Myocyte (in vitro differentiated cells): Measurements from ENCODE around the gene SLC2A10. TPM values are rescaled to one million over a fixed set of nuclear protein-coding genes. Genes with fewer than 3 reads are reported as not detected.
A peak's percentile ranks its signal among the peaks of the same experiment; 100 is the strongest.

Source experiments
- DNase-seq: peaks from one replicate; pipeline ENCODE4 v3.0.0-alpha.2; 2012; ENCODE audit warnings: low read depth
- total RNA-seq: library from RNA; depleted of rRNA; stranded (reverse); fragments of >200 nt; gene quantifications from 2 replicates; pipeline ENCODE4 v1.2.3, GENCODE V29; 2014

SLC2A10 gene
- total RNA-seq, 1 donor from 2014 or later = 25.7 TPM

DNA sequence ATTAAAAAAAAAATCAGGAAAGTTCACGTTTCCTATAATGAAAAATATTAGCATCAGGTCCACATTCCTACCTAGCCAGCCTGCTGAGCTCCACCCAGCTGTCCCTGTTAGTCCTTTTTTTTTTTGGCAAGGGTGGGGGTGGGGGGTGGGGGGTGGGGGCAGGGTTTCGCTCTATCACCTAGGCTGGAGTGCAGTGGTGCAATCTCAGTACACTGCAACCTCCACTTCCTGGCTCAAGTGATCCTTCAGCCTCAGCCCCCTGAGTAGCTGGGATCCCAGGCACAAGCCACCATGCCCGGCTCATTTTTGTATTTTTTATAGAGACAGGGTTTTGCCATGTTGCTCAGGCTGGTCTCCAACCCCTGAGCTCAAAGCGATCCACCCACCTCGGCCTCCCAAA lies 7.5 kb upstream of the SLC2A10 start:
- DNase-seq = no peak

DNA sequence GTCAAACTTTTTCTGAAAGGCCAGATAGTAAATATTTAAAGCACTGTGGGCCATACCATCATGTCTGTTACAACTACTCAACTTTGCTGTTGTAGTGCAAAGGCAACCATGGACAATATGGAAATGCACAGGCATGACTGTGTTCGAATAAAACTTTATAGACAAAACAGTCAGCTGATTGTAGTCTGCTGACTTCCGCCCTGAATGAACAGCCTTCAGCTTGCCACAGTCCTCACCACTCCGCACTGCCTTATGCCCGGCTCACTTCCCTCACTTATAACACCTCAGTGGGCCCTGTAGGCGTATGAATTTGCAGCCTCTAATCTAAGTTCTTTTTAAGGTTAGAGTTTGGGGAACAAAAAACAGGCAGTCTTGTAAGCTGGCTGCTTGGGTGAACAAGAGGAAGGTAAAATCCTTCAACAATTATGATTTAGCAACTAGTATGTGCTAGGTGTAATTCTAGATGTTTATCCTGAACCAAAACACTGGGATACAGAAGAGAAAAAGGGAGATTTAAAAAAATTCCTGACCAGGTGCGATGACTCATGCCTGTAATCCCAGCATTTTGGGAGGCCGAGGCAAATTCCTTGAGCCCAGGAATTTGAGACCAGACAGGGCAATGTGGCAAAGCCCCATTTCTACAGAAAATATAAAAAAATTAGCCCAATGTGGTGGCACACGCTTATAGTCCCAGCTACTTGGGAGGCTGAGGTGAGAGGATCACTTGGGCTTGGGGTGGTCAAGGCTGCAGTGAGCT lies 6.8 kb upstream of the SLC2A10 start:
- DNase-seq = no peak

- no peak for DNase-seq
These were observed 6.0 kb upstream of the SLC2A10 start for GRCh38 chr20:46703435-46703834.

DNA sequence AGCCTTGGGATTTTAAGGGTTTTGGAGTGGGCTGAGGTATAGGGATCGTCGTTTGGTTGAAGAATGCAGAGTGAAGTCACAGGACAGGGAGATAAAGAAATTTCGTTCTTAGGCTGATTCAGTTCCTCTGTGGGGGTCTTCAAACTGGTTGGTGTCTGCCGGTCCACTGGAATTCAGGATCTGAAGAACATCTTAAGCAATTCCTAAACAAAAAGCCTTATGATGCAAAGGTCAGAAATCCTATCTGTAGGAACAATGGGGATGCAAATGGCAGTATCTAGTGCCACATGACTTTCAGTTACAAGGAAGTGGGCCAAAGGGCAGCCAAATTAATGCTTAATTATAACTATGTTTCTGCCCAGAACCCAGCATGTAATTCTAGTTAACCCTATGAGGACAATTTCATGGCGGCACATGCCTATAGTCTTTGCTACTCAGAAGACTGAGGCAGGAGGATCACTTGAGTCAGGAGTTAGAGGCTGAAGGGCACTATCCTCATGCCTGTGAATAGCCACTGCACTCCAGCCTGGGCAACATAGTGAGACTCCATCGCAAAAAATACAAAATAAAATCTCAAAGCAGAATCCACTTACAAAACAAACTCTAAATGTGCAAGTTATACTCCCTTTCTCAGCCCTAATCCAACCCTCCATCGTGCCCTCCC lies 4.6 kb upstream of the SLC2A10 start:
- no peak for DNase-seq

GRCh38 chr20:46705378-46705729 lies 4.1 kb upstream of the SLC2A10 start:
- peak; percentile 43 for DNase-seq

- no peak for DNase-seq
These were observed 3.2 kb upstream of the SLC2A10 start for GRCh38 chr20:46706242-46706641.

DNA sequence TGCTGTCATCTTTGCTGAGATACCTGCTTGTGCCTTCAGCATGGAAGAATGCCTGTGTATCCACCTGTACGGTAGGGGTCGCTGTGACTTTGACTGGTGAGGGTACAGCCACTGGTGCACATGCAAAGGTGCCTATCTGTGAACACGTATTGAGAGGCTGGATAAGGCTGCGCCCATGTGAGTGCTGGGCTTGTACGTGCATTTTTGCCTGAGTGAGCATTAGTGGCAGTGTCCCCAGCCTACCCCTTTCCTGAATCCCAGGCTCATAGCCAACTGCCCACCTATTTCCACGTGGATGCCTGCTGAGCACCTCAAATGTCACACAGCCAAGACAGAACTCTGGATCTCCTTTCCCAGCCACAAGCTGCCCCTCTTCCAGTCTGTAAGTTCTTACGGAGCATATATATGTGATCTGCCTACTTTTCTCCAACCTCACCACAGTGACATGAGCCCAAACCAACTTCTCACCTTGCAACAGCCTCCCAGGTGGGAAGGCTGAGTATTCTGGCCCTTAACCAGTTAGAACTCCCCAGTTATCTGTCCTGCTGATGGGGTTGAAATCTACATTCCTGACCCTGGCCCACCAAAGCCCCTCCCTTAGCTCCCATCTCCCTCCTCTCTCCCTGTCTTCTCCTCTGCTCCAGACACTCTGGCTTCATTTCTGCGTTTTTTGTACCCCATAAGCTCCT lies 1.1 kb upstream of the SLC2A10 start:
- DNase-seq = no peak

DNA sequence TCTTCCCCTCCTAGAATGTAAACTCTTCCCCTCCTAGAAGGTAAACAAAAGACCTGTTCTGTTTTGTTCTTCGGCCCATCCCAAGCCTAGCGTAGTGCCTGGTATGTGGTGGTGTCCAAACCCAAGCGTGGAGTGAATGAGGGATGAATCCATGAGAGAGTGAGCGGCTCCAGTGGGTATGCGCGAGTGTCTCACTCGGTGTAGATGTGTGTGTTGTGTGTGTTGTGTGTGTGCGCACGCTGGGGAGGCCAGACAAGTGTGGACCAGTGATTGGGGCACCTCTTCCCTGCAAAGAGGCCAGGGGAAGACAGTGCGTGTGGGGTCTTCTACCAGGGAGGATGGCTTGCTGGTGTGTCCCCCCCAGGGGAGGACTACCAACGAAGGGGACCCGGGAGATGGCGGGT lies 392 bp upstream of the SLC2A10 start:
- no peak for DNase-seq

DNA sequence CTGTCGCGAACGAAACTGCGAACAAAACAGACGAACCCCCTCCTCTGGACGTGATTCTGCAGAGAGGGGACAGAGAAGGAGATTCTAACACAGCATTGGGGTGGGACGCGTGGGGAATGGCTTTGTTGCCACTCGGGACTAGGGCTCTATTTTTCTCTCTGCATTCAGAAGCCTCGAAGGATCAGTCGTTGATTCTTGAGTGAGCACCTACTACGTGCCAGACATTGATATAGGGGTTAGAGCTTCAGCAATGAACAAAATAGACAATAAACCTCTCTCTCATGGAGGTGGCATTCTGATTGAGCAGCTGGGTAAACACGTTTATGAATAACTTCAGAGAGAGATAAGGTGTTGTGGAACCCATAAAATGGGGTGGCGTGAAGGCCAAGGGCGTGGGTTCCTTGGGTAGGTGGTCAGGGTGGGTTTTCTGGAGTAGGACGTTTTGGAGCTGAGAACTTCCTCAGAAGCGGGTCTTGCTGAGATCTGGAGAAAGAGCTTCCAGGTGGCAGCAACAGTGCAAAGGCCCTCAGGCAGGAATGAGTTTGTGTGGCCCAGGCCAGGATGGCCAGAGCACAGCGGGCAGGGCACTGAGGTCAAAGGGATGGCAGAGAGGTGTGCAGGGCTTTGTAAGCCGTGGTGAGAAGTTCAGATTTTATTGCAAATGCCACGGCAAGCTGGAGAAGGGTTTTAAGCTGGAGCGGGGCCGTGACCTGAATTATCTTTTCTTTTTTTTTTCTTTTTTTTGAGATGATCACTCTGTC lies 884 bp downstream of the SLC2A10 start:
- no peak for DNase-seq

DNA sequence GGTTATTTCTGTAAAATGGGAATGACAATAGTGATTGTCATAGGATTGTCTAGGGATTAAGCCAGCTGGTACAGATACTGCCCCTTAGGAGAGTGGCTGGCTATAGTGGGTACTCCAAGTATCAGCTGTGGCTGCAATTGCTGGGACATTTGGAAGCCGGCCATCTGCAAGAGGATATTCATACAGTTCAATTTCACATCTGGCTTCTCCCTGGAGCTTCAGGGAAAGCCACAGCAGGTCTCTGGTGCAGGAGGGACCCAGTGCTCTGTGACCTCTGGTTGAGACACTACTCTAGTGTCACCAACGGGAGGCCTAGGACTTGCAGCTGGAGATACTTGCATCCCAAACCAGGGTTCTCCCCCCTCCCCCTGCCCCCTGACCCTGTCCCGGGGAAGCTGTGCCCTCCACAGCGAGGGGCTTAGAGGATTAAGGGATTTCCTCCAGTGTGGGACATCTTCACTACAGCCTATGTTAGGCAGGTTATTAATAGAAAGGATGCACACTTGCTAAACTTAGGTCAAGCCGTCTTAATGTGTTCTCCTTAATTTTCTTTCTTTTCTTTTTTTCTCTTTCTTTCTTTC lies 2.7 kb downstream of the SLC2A10 start:
- DNase-seq = peak; percentile 81

DNA sequence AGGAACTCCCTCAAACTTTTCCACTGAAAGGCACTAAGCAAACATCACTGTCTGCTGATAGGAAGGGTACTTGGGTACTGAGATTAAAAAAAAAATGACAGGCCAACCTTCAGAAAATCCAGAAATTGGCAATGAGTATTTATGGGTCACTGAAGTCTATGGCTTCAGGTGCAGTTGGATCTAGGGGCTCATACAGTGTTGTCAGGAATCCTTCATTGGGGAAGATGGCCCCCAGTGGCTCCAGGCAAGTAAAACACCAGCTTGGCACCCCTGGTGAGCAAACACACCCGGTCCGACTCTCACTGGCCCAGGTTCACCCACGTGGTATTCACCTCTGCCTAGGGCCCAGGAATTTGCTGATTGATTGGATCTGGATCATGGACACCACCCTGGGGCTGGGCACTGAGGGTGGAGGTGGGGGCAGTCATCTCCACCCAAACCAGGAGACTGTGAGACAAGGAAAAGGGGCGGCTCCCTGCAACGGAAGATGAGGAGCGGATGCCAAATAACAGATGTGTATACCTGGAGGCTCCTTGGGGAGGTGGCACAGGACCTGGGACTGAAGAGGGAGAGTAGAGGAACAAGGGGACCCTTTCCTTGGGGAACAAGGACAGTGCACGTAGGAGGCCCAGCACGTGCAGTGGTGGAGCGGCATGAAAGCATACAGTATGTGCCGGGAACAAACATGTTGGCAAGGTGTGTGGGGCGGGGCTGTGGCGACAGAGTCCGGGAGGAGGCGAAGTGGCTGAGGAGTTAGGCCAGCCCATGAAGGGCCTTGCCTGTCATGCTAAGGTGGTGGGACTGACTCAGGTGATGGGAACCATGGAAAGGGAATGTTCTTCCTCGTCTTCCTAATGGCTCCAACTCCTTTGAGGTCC lies 4.7 kb downstream of the SLC2A10 start:
- no peak for DNase-seq

DNA sequence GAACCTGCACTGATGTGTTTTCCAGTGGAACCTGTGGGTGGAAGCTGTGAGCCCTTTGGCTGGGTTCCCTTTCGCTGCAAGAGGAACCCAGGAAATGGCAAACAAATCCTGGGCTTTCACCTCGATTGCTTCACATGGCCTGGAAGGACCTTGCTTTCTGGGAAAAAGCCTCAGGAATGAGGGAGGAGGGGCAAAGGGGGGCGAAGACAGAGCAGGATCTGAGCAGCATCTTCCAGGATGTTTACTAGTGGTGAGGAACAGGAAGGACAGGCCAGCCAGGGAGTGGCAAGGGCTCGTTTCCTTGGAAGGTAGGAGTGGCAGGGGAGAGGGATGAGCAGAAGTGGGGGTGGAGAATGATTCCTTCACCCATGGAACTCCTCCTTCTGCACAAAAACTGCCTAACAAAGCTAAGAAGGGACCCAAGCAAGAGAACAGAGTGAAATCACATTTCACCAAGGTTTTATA lies 5.9 kb downstream of the SLC2A10 start:
- no peak for DNase-seq

DNA sequence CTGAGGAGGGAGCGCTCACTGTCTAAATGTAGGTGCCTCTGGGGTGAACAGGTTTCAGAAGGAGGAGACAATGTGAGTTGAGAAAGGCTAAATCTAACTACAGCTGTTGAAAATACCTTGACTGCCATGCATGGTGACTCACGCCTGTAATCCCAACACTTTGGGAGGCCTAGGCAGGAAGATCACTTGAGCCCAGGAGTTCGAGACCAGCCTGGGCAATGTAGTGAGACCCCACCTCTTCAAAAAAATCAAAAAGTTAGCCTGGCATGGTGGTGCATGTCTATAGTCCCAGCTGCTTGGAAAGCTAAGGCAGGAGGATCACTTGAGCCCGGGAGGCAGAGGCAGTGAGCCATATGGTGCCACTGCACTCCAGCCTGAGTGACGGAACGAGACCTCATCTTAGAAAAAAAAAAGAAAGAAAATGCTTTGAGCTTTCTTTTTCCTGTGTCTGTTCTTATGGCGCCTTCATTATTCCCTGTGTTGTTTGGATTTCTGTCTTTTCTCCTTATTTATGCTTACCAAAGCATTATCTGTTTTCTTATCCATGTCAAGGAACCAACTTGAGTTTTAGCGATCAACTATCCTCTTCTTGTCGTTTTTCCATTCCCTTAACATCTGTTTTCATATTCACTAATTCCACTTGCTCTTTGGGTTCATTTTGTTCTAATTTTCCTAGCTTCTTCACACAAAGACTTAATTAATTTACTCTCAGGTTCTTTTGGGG lies 8.5 kb downstream of the SLC2A10 start:
- no peak for DNase-seq

- DNase-seq = no peak
These were observed 10.6 kb downstream of the SLC2A10 start for GRCh38 chr20:46720019-46720418.

DNA sequence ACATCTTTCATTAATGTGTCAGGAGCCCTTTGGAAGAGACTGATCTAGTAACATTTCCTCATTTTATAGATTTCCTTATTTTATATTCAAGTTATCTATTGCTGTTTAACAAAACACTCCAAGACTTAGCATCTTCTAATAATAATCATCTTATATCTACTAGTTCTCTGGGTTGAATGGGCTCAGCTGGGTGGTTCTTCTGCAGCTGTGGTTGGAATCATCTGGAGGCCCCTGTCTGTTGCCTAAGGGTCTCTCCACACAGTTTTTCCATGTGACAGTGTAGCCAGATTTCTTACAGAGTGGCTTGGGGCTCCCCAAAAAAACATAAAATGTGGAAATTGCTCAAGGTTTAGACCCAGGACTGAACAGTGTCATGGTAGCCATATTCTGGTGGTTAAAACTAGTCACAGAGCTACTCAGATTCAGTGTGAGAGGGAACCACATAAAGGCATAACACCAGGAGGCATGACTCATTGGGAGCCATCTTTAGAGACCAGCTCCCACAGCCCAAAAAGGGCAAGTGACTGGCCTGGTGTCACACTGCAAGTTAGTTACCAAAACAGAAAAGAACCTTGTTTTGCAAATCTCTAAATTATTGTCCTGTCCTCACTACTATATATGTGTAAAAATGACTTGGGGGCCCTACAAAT lies 11.5 kb downstream of the SLC2A10 start:
- DNase-seq = peak; percentile 55

GRCh38 chr20:46721476-46721875 lies 12.0 kb downstream of the SLC2A10 start:
- DNase-seq = no peak

DNA sequence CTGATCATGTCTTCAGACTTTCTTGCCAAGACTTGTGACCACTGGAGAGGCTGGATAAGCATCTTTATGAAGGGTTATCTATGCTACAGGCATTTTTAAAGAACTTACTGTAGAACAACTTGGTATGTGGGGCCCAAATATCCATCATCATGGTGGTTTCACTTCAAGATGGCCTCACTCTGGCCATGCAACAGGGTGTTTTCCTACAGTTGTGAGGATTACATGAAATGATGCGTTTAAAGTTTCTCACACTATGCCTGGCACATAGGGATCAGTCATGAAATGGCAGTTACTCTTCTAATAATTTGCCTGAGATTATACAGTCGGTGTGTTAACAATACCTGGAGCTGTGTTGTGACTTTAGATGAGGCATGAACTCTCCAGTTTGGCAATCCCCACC lies 13.0 kb downstream of the SLC2A10 start:
- no peak for DNase-seq

DNA sequence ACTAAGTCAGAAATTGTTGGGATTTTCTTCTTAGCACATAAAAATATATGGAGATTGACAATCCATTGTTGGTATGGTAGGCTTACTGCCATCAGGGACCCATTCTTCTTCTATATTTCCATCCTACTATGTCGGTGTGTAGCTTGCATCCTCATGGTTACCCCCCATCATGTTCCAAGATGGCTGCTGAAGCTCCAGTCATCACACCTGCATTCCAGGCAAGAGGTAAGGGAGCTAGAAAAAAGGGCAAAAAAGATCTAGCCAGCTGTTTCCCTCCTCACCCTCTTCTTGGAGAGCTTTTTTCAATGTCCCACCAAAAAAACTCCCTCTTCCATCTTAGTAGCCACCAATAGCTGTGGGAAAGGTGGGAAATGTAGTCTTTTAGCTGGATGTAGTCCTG lies 13.6 kb downstream of the SLC2A10 start:
- DNase-seq = no peak

GRCh38 chr20:46724343-46724959 lies 15.0 kb downstream of the SLC2A10 start:
- DNase-seq = no peak
